Gastrocnemius medialis (tissue), 4 donors: Measurements from ENCODE around the gene PGGHG. TPM values are rescaled to one million over a fixed set of nuclear protein-coding genes. Genes with fewer than 3 reads are reported as not detected.

ENCODE experiments used
- ATAC-seq, 2 donors: fragments of 150-250 bp; one replicate each; pipeline ENCODE4 v1.9.1; 2016
- DNase-seq, 2 donors: peaks; one replicate each; pipeline ENCODE4 v3.0.0-alpha.2; 2019
- H3K27ac ChIP-seq, 4 donors: fragments of 200-600 bp; sonication (generic); 1 replicate in 1 of 4; 2 replicates in 3 of 4; pipeline ENCODE4 v1.5.1; 2016 to 2018; ENCODE audit warnings: mild to moderate bottlenecking in 2 of 4, moderate library complexity in 1 of 4
- H3K27me3 ChIP-seq, 3 donors: fragments of 200-600 bp; sonication (generic) in 2 of 3; 1 replicate in 1 of 3; 2 replicates in 2 of 3; pipeline versions ENCODE4 v1.5.1 to v1.6.0; 2016 to 2019; ENCODE audit warnings: mild to moderate bottlenecking in 1 of 3, moderate library complexity in 1 of 3
- H3K36me3 ChIP-seq, 2 donors: fragments of 200-600 bp; sonication (generic) in 1 of 2; one replicate each; pipeline ENCODE4 v1.5.1; 2017 to 2018
- H3K4me1 ChIP-seq, 2 donors: fragments of 200-600 bp; sonication (generic) in 1 of 2; one replicate each; pipeline ENCODE4 v1.5.1; 2016 to 2017; ENCODE audit warnings: mild to moderate bottlenecking in 2 of 2
- H3K4me3 ChIP-seq, 4 donors: fragments of 200-600 bp; sonication (generic) in 3 of 4; 1 replicate in 1 of 4; 2 replicates in 3 of 4; pipeline ENCODE4 v1.5.1; 2016 to 2019; ENCODE audit warnings: mild to moderate bottlenecking in 2 of 4
- H3K9me3 ChIP-seq, 3 donors: fragments of 200-600 bp; sonication (generic) in 2 of 3; 1 replicate in 1 of 3; 2 replicates in 2 of 3; pipeline ENCODE4 v1.5.1; 2016 to 2019
- CTCF ChIP-seq, 5 experiments: fragments of 450-650 bp in 3 of 5; fragments of 200-600 bp in 2 of 5; sonication (generic) in 2 of 5; IDR thresholded peaks in 4 of 5; conservative IDR thresholded peaks in 1 of 5; 1 replicate in 4 of 5; 2 replicates in 1 of 5; pipeline ENCODE4 v1.5.1; 2016 to 2019; ENCODE audit warnings: antibody characterized with exemption in 5 of 5, mild to moderate bottlenecking in 3 of 5, moderate library complexity in 3 of 5
- POLR2A ChIP-seq, 2 donors: fragments of 450-650 bp; IDR thresholded peaks; one replicate each; pipeline ENCODE4 v1.6.1; 2017; ENCODE audit warnings: antibody characterized with exemption in 2 of 2, mild to moderate bottlenecking in 2 of 2, moderate library complexity in 2 of 2
- in situ Hi-C, 4 donors: fragments of 200-750 bp; cut with MboI; loops; one replicate each; pipeline versions ENCODE4 v1.15.0 to v1.8.0; 2017; ENCODE audit warnings: low sequenced_read_pairs in 4 of 4
- intact Hi-C: fragments of 100-400 bp; cut with DNase I; formaldehyde crosslinking; loops from one replicate; pipeline ENCODE4 v1.15.1; 2023; ENCODE audit warnings: low total_unique reads
- total RNA-seq, 4 donors: library from RNA; depleted of rRNA; stranded (reverse); fragments of >200 nt; gene quantifications; one replicate each; pipeline versions ENCODE4 v1.1.0 to v1.2.3, GENCODE V29; 2016

The PGGHG gene
- total RNA-seq, 4 donors from 2014 or later = 0.98 to 3.4 (median 2.7) TPM

GRCh38 chr11:255816-256215, 33.1 kb upstream of the PGGHG start:
- DNase-seq (no peak), ATAC-seq (no peak)
- H3K4me3 ChIP-seq = no peak overlapping the region
- H3K9me3 ChIP-seq = no peaks in the 10 kb centered on the region
- no peaks in the 10 kb centered on the region for H3K27me3 ChIP-seq
- in situ Hi-C loops (no loop called here), intact Hi-C loops (loop anchor here (10.0 kb wide), 1 partner anchor 99 kb away; no protein-coding TSS in a partner anchor)
- H3K27ac ChIP-seq = no peak overlapping the region
- no peaks in the 10 kb centered on the region for H3K4me1 ChIP-seq
- TF ChIP-seq POLR2A (IDR thresholded peaks at IDR 0.05) = no peak
- TF ChIP-seq CTCF (IDR thresholded peaks at IDR 0.05 in 4 of 5, conservative IDR thresholded peaks at IDR 0.05 in 1 of 5) = no peak
- H3K36me3 ChIP-seq = peaks cover 0 to 28% of the 10 kb centered on the region in 2 donors

GRCh38 chr11:256952-257737, 31.8 kb upstream of the PGGHG start:
- H3K4me3 ChIP-seq = no peak overlapping the region
- H3K27ac ChIP-seq = no peak overlapping the region
- intact Hi-C loops (loop anchor here (10.0 kb wide), 1 partner anchor 98 kb away; no protein-coding TSS in a partner anchor), in situ Hi-C loops (no loop called here)
- H3K9me3 ChIP-seq = no peaks in the 10 kb centered on the region
- ATAC-seq (no peak), DNase-seq (no peak)
- no peak for TF ChIP-seq POLR2A (IDR thresholded peaks at IDR 0.05)
- H3K27me3 ChIP-seq = no peaks in the 10 kb centered on the region
- no peaks in the 10 kb centered on the region for H3K4me1 ChIP-seq
- H3K36me3 ChIP-seq = peaks cover 0 to 17% of the 10 kb centered on the region in 2 donors

GRCh38 chr11:257766-258493, 31.0 kb upstream of the PGGHG start:
- H3K9me3 ChIP-seq = no peaks in the 10 kb centered on the region
- TF ChIP-seq CTCF (IDR thresholded peaks at IDR 0.05 in 4 of 5, conservative IDR thresholded peaks at IDR 0.05 in 1 of 5) (no peak), POLR2A (IDR thresholded peaks at IDR 0.05) (no peak)
- DNase-seq (no peak), ATAC-seq (no peak)
- no peak overlapping the region for H3K27ac ChIP-seq
- no peaks in the 10 kb centered on the region for H3K4me1 ChIP-seq
- intact Hi-C loops (loop anchor here (10.0 kb wide), 1 partner anchor 97 kb away; no protein-coding TSS in a partner anchor), in situ Hi-C loops (no loop called here)
- H3K4me3 ChIP-seq = no peak overlapping the region
- H3K36me3 ChIP-seq = peaks cover 0 to 9% of the 10 kb centered on the region in 2 donors
- no peaks in the 10 kb centered on the region for H3K27me3 ChIP-seq

GRCh38 chr11:259413-259812, 29.5 kb upstream of the PGGHG start:
- DNase-seq = no peak

More at GRCh38 chr11:259413-259812, 29.5 kb upstream of the PGGHG start:
- no peak for TF ChIP-seq POLR2A (IDR thresholded peaks at IDR 0.05)
- no peak for TF ChIP-seq CTCF (IDR thresholded peaks at IDR 0.05 in 4 of 5, conservative IDR thresholded peaks at IDR 0.05 in 1 of 5)
- Histone ChIP-seq H3K36me3 (no peaks in the 10 kb centered on the region), H3K4me3 (no peak overlapping the region), H3K27me3 (no peaks in the 10 kb centered on the region), H3K4me1 (no peaks in the 10 kb centered on the region), H3K27ac (no peak overlapping the region), H3K9me3 (no peaks in the 10 kb centered on the region)
- ATAC-seq = no peak
- in situ Hi-C loops = no loop called here
- intact Hi-C loops = loop anchor here (10.0 kb wide), 1 partner anchor 95 kb away; no protein-coding TSS in a partner anchor
